DND-41 (cell line): ENCODE measurements around the gene CIP2A.
A peak's percentile ranks its signal among the peaks of the same experiment; 100 is the strongest.

Experiments used
- ATAC-seq: fragments of 200-7000 bp; cut with Tn5 transposase; 3 replicates; pipeline ENCODE4 v1.9.1; 2021; ENCODE audit warnings: low read depth; ENCODE audit not compliant: insufficient read depth
- DNase-seq: peaks from one replicate; pipeline ENCODE4 v3.0.0-alpha.2; 2020
- H2AFZ ChIP-seq: 2 replicates; pipeline ENCODE4 v1.6.0; 2012; ENCODE audit warnings: low read depth, low read length
- H3K27ac ChIP-seq: 2 replicates; pipeline ENCODE4 v1.5.1; 2012; ENCODE audit warnings: low read length, inconsistent platforms
- H3K27me3 ChIP-seq: fragments of 200-600 bp; sonication (generic); 2 replicates; pipeline ENCODE4 v1.6.0; 2012; ENCODE audit warnings: low read length, mild to moderate bottlenecking, inconsistent platforms; ENCODE audit not compliant: insufficient read depth, poor library complexity
- H3K36me3 ChIP-seq: 2 replicates; pipeline ENCODE4 v1.5.1; 2012; ENCODE audit warnings: low read length, inconsistent platforms; ENCODE audit not compliant: insufficient read depth
- H3K4me1 ChIP-seq: 2 replicates; pipeline ENCODE4 v1.5.1; 2012; ENCODE audit warnings: mild to moderate bottlenecking, low read length; ENCODE audit not compliant: insufficient read depth
- H3K4me2 ChIP-seq: 2 replicates; pipeline ENCODE4 v1.6.0; 2012; ENCODE audit warnings: mild to moderate bottlenecking, moderate library complexity, low read length, inconsistent platforms; ENCODE audit not compliant: insufficient read depth
- H3K4me3 ChIP-seq, 2 experiments: fragments of 200-600 bp in 1 of 2; shearing (Covaris generic) in 1 of 2; 2 replicates each; pipeline ENCODE4 v1.5.1; 2012 to 2016; ENCODE audit warnings: inconsistent platforms in 2 of 2, low read length in 2 of 2, mild to moderate bottlenecking in 2 of 2, low read depth in 1 of 2, moderate library complexity in 1 of 2
- H3K79me2 ChIP-seq: 2 replicates; pipeline ENCODE4 v1.6.0; 2012; ENCODE audit warnings: low read length, inconsistent platforms; ENCODE audit not compliant: insufficient read depth
- H3K9ac ChIP-seq: 2 replicates; pipeline ENCODE4 v1.6.0; 2012; ENCODE audit warnings: low read depth, mild to moderate bottlenecking, inconsistent platforms, low read length, moderate library complexity
- H3K9me3 ChIP-seq: 2 replicates; pipeline ENCODE4 v1.5.1; 2012; ENCODE audit warnings: low read length, moderate library complexity, mild to moderate bottlenecking, inconsistent platforms; ENCODE audit not compliant: insufficient read depth, severe bottlenecking
- H4K20me1 ChIP-seq: 2 replicates; pipeline ENCODE4 v1.6.0; 2012; ENCODE audit warnings: low read length; ENCODE audit not compliant: insufficient read depth
- EZH2 ChIP-seq: IDR thresholded peaks from 3 replicates; pipeline ENCODE4 v1.6.1; 2012; ENCODE audit warnings: borderline replicate concordance, low read depth, mild to moderate bottlenecking, moderate library complexity, low read length, inconsistent platforms; ENCODE audit not compliant: severe bottlenecking
- TF ChIP-seq, protein P1 (sequence below): IDR thresholded peaks from 2 replicates; pipeline ENCODE4 v1.5.1; 2012; ENCODE audit warnings: borderline replicate concordance, low read length, moderate library complexity, mild to moderate bottlenecking; ENCODE audit not compliant: poor library complexity, severe bottlenecking; ENCODE audit errors: extremely low read depth

Gene CIP2A

DNA sequence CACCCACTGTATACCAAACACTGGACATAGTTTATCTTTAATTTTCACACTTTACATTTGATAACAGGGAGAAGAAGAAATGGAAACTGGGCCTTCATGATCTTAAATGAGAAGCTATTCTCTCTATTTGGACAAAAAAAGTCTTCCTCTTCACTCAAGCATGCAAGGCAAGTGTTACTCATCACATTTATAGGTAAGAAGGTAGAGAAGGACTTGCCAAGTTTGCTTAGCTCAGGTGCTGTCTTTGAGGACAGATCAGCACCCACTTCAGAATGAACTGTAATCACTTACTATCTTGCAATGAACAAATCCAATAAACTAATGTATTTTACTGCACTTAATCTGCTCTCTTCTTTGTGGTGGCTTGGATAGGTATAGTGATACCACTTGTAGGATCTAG, 77.7 kb downstream of the CIP2A start:
- no peaks in the 10 kb centered on the region for H3K9me3 ChIP-seq
- no peak for TF ChIP-seq EZH2
- TF ChIP-seq, protein P1, sequence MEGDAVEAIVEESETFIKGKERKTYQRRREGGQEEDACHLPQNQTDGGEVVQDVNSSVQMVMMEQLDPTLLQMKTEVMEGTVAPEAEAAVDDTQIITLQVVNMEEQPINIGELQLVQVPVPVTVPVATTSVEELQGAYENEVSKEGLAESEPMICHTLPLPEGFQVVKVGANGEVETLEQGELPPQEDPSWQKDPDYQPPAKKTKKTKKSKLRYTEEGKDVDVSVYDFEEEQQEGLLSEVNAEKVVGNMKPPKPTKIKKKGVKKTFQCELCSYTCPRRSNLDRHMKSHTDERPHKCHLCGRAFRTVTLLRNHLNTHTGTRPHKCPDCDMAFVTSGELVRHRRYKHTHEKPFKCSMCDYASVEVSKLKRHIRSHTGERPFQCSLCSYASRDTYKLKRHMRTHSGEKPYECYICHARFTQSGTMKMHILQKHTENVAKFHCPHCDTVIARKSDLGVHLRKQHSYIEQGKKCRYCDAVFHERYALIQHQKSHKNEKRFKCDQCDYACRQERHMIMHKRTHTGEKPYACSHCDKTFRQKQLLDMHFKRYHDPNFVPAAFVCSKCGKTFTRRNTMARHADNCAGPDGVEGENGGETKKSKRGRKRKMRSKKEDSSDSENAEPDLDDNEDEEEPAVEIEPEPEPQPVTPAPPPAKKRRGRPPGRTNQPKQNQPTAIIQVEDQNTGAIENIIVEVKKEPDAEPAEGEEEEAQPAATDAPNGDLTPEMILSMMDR = no peak
- no peaks in the 10 kb centered on the region for H3K79me2 ChIP-seq
- H3K27ac ChIP-seq = no peak overlapping the region
- H3K4me2 ChIP-seq = no peak overlapping the region
- no peak overlapping the region for H3K9ac ChIP-seq
- no peaks in the 10 kb centered on the region for H3K4me1 ChIP-seq
- H3K27me3 ChIP-seq = no peaks in the 10 kb centered on the region
- DNase-seq (no peak), ATAC-seq (no peak)
- no peak overlapping the region for H2AFZ ChIP-seq
- H4K20me1 ChIP-seq = no peaks in the 10 kb centered on the region
- H3K36me3 ChIP-seq = no peaks in the 10 kb centered on the region
- H3K4me3 ChIP-seq = no peak overlapping the region

DNA sequence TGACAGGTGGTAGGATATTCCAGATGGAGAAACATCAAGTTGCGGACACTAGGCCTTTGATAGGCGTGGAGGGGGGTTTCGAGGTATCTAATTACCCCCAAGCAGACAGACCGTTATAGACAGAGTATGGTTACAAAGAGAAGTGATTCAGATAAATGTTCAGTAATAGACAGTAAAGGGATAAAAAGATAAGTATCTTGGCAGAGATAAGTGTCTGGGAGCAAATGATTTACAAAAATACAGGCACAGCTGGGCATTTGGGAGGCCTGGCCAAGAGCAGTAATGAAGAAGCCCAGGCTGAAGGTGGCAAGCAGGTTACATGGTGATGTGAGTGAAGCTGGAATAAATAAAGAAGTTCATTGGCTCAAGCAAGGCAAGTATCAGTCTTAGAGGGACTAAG, 78.2 kb downstream of the CIP2A start:
- Histone ChIP-seq H3K4me2 (no peak overlapping the region), H3K4me3 (no peak overlapping the region), H2AFZ (no peak overlapping the region), H3K4me1 (no peaks in the 10 kb centered on the region), H3K27me3 (no peaks in the 10 kb centered on the region), H3K79me2 (no peaks in the 10 kb centered on the region), H3K27ac (no peak overlapping the region), H3K9me3 (no peaks in the 10 kb centered on the region), H3K9ac (no peak overlapping the region), H4K20me1 (no peaks in the 10 kb centered on the region), H3K36me3 (no peaks in the 10 kb centered on the region)
- DNase-seq = no peak
- TF ChIP-seq, protein P1 = no peak
- no peak for TF ChIP-seq EZH2
- ATAC-seq = no peak

DNA sequence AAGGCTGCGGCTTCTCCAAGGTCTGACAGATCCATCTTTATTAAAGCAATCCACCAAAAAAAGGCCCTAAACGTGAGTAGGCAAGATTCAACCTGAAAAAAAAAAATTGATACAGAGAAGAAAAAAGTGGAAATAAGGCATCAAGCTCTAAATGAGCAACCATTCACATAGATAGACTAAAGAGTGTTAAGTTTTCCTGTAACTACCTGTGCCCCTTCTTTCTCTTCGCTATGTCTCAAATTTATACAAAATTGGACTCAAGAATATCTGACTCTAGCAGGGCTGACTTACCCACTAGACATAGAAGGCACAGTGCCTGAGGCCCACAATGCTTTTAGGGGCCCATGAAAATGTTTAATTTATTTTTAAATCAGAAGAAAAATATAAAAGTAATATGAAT, 78.7 kb downstream of the CIP2A start, which contains the start of gene MYH15:
Gene MYH15 (minus strand): TSS at position 101 of the 400 bp plus-strand sequence. CDS start 66 bp downstream, at position 35.
- TF ChIP-seq EZH2 = no peak
- TF ChIP-seq, protein P1 = no peak
- no peaks in the 10 kb centered on the region for H3K79me2 ChIP-seq
- no peak within 1 kb of the TSS for H2AFZ ChIP-seq
- no peak within 1 kb of the TSS for H3K4me3 ChIP-seq
- no peaks in the 10 kb centered on the region for H4K20me1 ChIP-seq
- DNase-seq = no peak
- ATAC-seq = no peak
- no peaks in the 10 kb centered on the region for H3K4me1 ChIP-seq
- no peak within 1 kb of the TSS for H3K4me2 ChIP-seq
- no peaks in the 10 kb centered on the region for H3K9me3 ChIP-seq
- no peaks in the 10 kb centered on the region for H3K27me3 ChIP-seq
- no peak within 1 kb of the TSS for H3K27ac ChIP-seq
- H3K36me3 ChIP-seq = no peaks in the 10 kb centered on the region
- H3K9ac ChIP-seq = no peak within 1 kb of the TSS

DNA sequence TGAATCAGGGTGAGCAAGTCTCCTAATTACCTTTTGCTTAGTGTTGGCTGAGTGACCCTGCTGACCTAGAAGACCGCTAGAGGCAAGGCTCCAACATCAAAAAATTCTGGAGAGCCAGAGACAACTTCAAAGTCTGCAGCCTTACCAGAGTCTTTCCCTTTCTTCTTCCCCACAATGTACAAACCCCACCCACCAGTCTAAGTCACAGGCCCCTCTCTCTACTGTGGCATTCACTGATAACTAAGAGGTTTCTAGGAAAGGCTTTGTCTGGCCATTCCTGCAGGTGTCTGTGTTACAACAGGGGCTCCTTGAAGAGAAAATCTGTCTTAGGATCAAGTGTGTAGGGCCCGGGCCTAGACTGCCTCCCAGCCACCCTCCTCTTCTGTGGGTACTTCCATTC, 79.4 kb downstream of the CIP2A start:
- H3K4me1 ChIP-seq = no peaks in the 10 kb centered on the region
- no peak overlapping the region for H2AFZ ChIP-seq
- TF ChIP-seq EZH2 = no peak
- TF ChIP-seq, protein P1 = no peak
- no peak overlapping the region for H3K4me2 ChIP-seq
- DNase-seq (peak; percentile 29), ATAC-seq (peak; percentile 82)
- no peaks in the 10 kb centered on the region for H3K79me2 ChIP-seq
- no peak overlapping the region for H3K4me3 ChIP-seq
- no peaks in the 10 kb centered on the region for H3K36me3 ChIP-seq
- no peaks in the 10 kb centered on the region for H3K27me3 ChIP-seq
- no peaks in the 10 kb centered on the region for H4K20me1 ChIP-seq
- no peak overlapping the region for H3K27ac ChIP-seq
- H3K9me3 ChIP-seq = no peaks in the 10 kb centered on the region
- no peak overlapping the region for H3K9ac ChIP-seq
